NCI-H748 treated with DMSO at 0.1 percent for 48 hours (cell line): ENCODE results near the gene POC1A.
A peak's percentile ranks its signal among the peaks of the same experiment; 100 is the strongest.
"Not testable (repeated sequence)": the region's sequence is repeated elsewhere in the genome, so short reads cannot be mapped to it uniquely, and the experiment has no call there.

Experiments used
- DNase-seq: peaks from one replicate; lab custom pipeline; 2025; lab: John Stamatoyannopoulos, UW

POC1A gene

DNA sequence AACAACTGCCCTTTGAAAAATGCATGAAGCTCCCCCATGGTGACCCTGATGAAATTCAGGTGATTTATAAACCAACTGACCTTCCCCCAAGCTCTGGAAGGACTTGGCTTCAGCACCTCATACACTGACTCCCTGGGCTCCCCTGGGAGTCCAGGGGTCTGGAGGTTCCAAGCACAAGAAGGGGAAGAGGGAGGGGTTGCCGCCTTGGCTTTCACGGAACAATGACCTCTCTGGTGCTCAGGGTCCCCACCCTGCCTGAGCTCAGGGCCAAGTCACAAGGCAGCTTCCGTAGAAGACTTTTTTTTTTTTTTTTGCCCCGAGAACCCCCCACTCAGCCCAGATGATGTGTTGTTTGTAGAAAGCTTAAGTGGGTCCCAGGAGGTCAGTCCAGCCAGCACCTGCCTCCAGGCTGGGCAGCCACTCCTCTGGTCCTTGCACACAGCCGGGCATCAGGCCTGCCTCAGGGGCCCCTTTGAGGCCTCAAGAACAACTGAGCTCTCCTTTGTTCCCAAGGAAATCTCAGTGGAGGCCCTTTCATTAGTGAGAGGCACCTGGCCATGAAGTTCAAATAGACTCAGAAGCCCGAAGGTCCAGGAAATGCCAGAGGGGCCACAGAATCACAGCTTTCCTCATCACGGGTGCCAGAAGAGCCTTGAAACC lies 29.7 kb upstream of the POC1A start:
- no peak for DNase-seq

DNA sequence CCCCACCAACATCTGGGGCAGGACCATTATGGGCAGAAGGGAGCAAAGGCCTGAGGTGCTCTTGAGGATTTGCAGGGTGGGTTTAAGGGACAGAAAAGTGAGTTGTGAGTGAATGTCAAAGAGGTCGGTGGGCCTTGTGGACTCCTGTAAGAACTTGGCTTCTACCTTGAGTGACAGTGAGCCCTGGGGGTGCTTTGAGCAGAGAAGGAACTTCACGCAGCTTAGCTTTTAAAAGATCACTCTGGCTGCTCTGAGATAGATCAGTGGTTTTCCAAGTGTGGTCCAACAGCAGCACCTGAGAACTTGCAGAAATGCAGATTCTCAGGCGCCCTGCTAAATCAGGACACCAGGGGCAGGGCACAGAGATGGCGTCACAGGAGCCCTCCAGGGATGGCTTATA lies 28.5 kb upstream of the POC1A start:
- DNase-seq = no peak

GRCh38 chr3:52182196-52182595 lies 28.0 kb upstream of the POC1A start:
- DNase-seq = no peak

GRCh38 chr3:52181543-52181942 lies 27.3 kb upstream of the POC1A start:
- DNase-seq = no peak

DNA sequence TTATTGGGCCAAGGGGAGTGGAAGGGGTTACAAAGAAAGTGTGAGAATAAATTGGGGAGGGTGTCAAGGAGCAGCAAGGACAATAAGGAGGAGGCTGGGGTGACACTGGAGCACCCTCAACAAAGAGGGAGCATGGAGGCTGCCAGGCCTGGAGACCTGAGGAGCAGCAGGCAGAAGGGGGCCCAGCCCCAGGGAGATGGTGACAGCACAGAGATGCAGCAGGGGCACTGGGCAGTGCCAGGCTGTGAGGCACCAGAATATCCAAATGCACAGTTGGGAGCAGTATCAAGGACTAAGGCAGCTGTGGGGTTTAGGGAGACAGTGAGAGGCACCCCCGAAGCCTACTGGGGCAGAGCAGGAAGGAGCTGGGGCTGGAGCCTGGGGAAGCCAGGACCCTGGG lies 24.3 kb upstream of the POC1A start:
- no peak for DNase-seq

GRCh38 chr3:52178126-52178525 lies 23.9 kb upstream of the POC1A start:
- DNase-seq = not testable (repeated sequence)

DNA sequence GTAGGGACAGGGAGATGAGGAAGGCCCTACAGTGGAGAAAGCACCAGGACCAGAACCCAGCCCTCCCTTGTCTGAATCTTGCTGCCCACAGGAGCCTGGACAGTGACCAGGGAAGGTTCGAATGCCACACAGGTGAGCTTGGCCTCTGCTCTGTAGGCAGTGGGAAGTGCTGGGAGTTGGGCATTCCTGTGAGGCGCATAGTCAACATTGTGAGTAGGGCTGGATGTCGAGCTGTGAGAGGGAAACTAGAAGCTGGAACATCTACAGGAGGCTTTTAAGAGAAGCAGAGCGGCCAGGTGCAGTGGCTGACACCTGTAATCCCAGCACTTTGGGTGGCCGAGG lies 23.4 kb upstream of the POC1A start:
- no peak for DNase-seq

DNA sequence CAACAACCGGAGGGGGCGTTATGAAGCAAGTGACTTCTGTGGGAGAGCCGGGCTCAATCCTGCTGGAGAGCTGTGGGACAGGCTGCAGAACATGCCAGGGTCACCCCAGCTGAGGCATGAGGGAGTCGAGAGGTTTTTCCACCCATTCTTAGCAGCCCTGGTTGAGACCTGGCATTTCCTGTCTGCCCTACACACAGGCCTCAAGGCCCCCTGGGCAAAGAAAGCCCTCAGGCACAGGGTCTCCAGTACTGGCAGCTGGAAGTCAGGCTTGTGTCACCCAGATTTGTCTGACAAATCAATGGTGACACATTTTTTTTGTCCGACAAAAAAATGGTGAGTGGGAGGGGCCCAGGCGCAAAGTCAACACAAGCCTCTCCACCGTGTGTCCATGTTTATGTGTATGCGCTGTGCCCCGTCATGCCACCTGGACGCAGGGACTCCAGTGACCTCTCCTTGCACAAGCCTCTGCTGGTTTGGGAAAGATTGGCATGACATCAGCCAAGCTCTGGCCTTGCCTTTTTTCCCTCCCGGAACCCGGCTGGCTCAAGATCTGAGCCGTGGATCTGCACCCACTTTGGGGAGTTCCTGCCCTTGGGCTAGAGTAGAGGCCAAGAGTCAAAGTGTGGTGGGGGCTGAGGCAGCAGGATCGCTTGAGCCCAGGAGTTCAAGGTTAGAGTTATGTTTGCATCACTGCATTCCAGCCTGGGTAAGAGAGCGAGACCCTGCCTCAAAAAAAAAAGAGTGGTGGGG lies 22.9 kb upstream of the POC1A start:
- no peak for DNase-seq

- DNase-seq = no peak
Observed at GRCh38 chr3:52176180-52176752, 22.0 kb upstream of the POC1A start.

DNA sequence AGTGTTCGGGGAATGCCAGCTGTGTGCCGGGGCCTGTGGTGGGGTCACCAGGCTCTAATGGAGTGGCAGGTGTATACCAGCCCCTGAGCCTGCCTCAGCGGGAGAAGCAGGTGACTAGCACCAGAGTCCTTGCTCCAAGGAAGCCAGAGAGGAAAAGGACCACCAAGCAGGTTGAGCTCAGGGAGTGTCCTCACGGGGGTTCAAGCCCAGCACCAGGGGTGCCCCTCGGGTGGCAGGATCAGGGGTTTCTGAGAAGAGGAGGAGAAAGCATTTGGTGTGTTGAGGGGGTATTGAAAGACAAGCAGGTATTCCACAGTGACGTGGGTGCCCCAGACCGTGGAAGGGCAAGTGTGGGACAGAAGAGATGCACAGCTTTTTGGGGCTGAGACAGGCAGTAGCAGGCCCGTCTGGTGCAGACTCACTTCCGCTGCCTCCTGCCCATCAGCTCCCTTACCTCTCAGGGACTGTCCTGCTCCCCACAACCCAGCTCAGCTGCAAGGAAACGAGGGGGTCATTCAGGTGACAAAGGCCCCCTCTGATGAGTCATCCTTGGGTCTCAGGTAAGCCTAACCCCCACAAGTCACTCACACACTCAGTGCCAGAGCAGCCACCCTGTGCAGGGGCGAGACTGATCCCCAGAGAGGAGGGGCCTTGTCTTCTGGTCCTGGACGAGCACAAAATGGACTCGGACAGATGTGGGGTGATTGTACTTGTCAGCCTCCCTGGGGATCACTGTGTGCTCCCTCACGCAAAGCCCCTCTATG lies 21.4 kb upstream of the POC1A start:
- DNase-seq = no peak

- DNase-seq = no peak
Observed at GRCh38 chr3:52174896-52175295, 20.7 kb upstream of the POC1A start.

GRCh38 chr3:52173101-52173500 lies 18.9 kb upstream of the POC1A start:
- no peak for DNase-seq

- no peak for DNase-seq
Observed at GRCh38 chr3:52172262-52172757, 18.1 kb upstream of the POC1A start.

GRCh38 chr3:52171514-52172261 lies 17.5 kb upstream of the POC1A start:
- no peak for DNase-seq

DNA sequence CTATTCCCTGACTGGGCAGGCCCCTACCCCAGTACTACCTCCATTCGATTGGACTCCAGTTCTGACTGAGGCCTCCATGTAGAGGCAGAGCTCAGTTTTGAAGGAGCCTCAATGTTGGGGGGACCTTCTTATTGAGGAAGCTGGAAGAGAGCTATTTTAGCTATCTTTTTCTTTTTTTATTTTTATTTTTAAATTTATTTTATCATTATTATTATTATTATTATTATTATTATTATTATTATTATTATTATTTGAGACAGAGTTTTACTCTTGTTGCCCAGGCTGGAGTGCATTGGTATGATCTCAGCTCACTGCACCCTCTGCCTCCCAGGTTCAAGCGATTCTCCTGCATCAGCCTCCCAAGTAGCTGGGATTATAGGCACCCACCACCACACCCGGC lies 16.0 kb upstream of the POC1A start:
- DNase-seq = not testable (repeated sequence)

- no peak for DNase-seq
Observed at GRCh38 chr3:52167240-52167639, 13.0 kb upstream of the POC1A start.

DNA sequence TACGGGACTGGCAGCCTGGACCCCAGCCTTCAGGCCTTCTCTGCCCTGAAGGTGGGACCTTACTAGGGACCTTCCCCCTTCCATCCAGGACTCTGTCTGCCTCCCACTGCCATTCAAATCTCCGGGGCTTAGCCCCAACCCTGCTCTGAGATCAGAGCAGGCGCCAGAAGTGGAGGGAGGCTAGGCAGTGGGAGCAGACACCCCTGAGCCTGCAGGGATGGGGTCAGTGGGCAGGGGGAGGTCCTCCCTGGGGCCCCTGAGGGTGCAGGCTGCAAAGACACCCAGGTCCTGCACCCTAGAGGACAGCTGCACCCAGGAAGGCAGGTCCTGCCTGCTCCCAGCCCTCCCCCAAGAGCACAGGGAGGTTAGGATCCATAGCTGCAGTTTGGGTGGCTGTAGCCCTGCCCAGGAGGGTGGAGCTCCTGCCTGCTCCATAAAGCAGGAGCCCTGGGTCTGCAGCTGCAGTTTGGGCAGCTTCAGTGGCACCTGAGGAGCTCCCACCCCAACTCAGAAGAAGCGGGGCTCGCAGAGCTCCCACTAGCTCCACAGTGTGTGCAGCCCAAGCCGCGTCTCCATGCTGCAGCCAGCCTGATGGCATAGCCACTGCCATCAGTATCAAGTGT lies 8.1 kb upstream of the POC1A start:
- DNase-seq = no peak

GRCh38 chr3:52159503-52159902 lies 5.3 kb upstream of the POC1A start:
- no peak for DNase-seq

DNA sequence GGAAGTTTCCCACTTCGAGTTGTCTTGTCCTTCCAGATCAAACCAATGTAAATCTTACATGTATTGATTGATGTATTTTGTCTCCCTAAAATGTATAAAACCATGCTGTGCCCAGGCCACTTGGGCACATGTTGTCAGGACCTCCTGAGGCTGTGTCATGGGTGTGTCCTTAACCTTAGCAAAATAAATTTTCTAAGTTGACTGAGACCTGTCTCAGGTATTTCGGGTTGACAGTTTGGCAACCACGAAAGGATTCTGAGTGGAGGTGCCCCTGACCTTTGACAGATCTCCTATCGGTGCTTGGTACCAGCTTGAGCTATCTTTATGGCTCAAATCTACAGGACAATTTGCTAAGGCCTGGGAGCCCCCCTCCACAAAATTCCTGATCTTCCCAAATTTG lies 1.7 kb upstream of the POC1A start:
- DNase-seq = no peak

GRCh38 chr3:52153389-52154096 lies 680 bp downstream of the POC1A start:
- peak; percentile 11 for DNase-seq

DNA sequence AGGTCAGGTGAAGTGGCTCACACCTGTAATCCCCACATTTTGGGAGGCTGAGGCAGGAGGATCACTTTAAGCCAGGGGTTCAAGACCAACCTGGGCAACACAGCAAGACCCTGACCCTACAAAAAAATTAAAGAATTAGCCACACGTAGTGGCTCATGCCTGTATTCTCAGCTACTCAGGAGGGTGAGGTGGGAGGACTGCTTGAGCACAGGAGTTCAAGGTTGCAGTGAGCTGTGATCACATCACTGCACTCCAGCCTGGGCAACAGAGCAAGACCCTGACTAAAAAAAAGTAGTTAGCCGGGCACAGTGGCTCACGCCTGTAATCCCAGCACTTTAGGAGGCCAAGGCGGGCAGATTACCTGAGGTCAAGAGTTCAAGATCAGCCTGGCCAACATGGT lies 2.2 kb downstream of the POC1A start:
- not testable (repeated sequence) for DNase-seq
